Fibroblast of lung (primary cell): ENCODE data around the gene AKT2. TPM values are rescaled to one million over a fixed set of nuclear protein-coding genes. Genes with fewer than 3 reads are reported as not detected.

Experiments
- DNase-seq, 2 donors: peaks; one replicate each; pipeline versions ENCODE4 v3.0.0 to v3.0.0-alpha.2; 2010; ENCODE audit warnings: low read depth in 2 of 2
- H2AFZ ChIP-seq: 2 replicates; pipeline ENCODE4 v1.5.1; 2012; ENCODE audit warnings: low read length, control low read depth, inconsistent platforms
- H3K27ac ChIP-seq: 2 replicates; pipeline ENCODE4 v1.5.1; 2011; ENCODE audit warnings: low read length, control low read depth; ENCODE audit not compliant: insufficient read depth
- H3K27me3 ChIP-seq: 2 replicates; pipeline ENCODE4 v1.5.1; 2011; ENCODE audit warnings: mild to moderate bottlenecking, low read length; ENCODE audit not compliant: control insufficient read depth, insufficient read depth
- H3K36me3 ChIP-seq: 2 replicates; pipeline ENCODE4 v1.5.1; 2011; ENCODE audit warnings: low read length; ENCODE audit not compliant: control insufficient read depth, insufficient read depth
- H3K4me1 ChIP-seq: 2 replicates; pipeline ENCODE4 v1.5.1; 2011; ENCODE audit warnings: low read length; ENCODE audit not compliant: control insufficient read depth, insufficient read depth; ENCODE audit errors: extremely low read depth
- H3K4me2 ChIP-seq: 2 replicates; pipeline ENCODE4 v1.5.1; 2011; ENCODE audit warnings: low read length, control low read depth; ENCODE audit not compliant: insufficient read depth; ENCODE audit errors: extremely low read depth
- H3K4me3 ChIP-seq, 4 experiments: fragments of 200-600 bp in 1 of 4; sonication (generic) in 1 of 4; replicated peaks in 1 of 4; 2 replicates each; pipeline ENCODE4 v1.5.1; 2011 to 2016; ENCODE audit warnings: low read length in 4 of 4, low read depth in 3 of 4, mild to moderate bottlenecking in 3 of 4, control low read depth in 2 of 4, inconsistent platforms in 1 of 4, mixed read lengths in 1 of 4; ENCODE audit not compliant: insufficient read depth in 1 of 4; ENCODE audit errors: control extremely low read depth in 1 of 4
- H3K79me2 ChIP-seq: 2 replicates; pipeline ENCODE4 v1.5.1; 2012; ENCODE audit warnings: mild to moderate bottlenecking, low read length, inconsistent platforms; ENCODE audit not compliant: control insufficient read depth, insufficient read depth
- H3K9ac ChIP-seq: 2 replicates; pipeline ENCODE4 v1.5.1; 2011; ENCODE audit warnings: mild to moderate bottlenecking, low read length, control low read depth; ENCODE audit not compliant: insufficient read depth
- H3K9me3 ChIP-seq: 2 replicates; pipeline ENCODE4 v1.5.1; 2012; ENCODE audit warnings: low read depth, low read length; ENCODE audit not compliant: control insufficient read depth, insufficient read depth
- H4K20me1 ChIP-seq: 2 replicates; pipeline ENCODE4 v1.5.1; 2011; ENCODE audit warnings: low read length; ENCODE audit not compliant: control insufficient read depth, insufficient read depth; ENCODE audit errors: extremely low read depth
- EZH2 ChIP-seq: IDR thresholded peaks from 2 replicates; pipeline ENCODE4 v1.5.1; 2012; ENCODE audit warnings: low read length, control low read depth, mild to moderate bottlenecking; ENCODE audit errors: missing control alignments
- polyA plus RNA-seq, 2 donors: library from polyadenylated mRNA; depleted of rRNA in 1 of 2; stranded (reverse) in 1 of 2; unstranded in 1 of 2; fragments of >200 nt; gene quantifications; 2 replicates each; pipeline ENCODE4 v1.2.1, GENCODE V29; 2011 to 2012; ENCODE audit warnings: missing spikeins in 1 of 2
- total RNA-seq: library from RNA; depleted of rRNA; stranded (reverse); fragments of >200 nt; gene quantifications from 2 replicates; pipeline ENCODE4 v1.2.1, GENCODE V29; 2014
- TF ChIP-seq, protein P1 (sequence below), 2 donors: IDR thresholded peaks in 1 of 2; conservative IDR thresholded peaks in 1 of 2; 1 replicate in 1 of 2; 2 replicates in 1 of 2; pipeline ENCODE4 v1.5.1; 2011 to 2012; ENCODE audit warnings: low read length in 2 of 2, control low read depth in 1 of 2, inconsistent platforms in 1 of 2, low read depth in 1 of 2, mild to moderate bottlenecking in 1 of 2

Gene AKT2
- total and polyA plus RNA-seq, 2 donors (not counting 1 experiment from before 2014, with no cell fraction given), result 76.0 to 81.5 TPM

DNA sequence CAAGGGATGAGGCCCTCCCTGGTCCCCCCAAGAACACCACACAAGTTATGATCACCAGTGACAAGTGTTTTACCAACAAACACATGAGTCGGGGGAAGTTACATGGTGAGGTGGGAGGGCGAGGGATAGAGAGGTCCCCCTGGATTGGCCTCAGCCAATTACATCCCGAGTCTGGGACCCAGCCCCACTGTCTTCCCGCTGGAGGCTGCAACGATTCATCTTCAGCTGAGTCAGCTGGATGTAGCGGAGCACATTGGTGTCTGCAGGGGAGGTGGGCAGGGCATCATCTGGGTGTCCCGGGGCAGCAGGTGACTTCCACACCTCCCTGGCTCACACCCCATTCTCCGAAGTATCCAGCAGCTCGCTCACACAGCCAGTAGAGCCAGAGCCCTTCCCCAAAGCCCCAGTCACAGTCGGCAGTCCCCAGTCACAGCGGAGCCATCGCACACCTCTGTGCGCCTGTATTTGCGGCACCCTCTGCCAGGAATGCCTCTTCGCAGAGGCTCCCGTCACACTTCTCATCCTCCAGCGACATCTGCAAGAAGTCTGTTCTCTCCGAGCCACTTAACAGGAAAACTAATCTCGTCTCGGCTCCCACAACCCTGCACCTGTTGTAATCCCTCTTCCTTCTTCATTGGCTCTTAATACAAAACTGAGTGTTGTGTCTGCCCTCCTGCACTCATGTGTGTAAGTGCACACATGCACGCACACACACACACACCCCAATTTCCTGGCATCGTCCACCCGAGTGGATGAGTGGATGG lies 69.0 kb downstream of the AKT2 start:
- H3K4me2 ChIP-seq, result no peak overlapping the region
- H3K9ac ChIP-seq, result no peak overlapping the region
- no peaks in the 10 kb centered on the region for H3K79me2 ChIP-seq
- H3K9me3 ChIP-seq, result no peaks in the 10 kb centered on the region
- no peak for DNase-seq
- no peaks in the 10 kb centered on the region for H3K36me3 ChIP-seq
- H3K27ac ChIP-seq, result no peak overlapping the region
- no peak overlapping the region for H3K4me3 ChIP-seq
- peak; percentile 35 for TF ChIP-seq EZH2
- TF ChIP-seq, protein P1, sequence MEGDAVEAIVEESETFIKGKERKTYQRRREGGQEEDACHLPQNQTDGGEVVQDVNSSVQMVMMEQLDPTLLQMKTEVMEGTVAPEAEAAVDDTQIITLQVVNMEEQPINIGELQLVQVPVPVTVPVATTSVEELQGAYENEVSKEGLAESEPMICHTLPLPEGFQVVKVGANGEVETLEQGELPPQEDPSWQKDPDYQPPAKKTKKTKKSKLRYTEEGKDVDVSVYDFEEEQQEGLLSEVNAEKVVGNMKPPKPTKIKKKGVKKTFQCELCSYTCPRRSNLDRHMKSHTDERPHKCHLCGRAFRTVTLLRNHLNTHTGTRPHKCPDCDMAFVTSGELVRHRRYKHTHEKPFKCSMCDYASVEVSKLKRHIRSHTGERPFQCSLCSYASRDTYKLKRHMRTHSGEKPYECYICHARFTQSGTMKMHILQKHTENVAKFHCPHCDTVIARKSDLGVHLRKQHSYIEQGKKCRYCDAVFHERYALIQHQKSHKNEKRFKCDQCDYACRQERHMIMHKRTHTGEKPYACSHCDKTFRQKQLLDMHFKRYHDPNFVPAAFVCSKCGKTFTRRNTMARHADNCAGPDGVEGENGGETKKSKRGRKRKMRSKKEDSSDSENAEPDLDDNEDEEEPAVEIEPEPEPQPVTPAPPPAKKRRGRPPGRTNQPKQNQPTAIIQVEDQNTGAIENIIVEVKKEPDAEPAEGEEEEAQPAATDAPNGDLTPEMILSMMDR (conservative IDR thresholded peaks at IDR 0.05 in 1 of 2, IDR thresholded peaks at IDR 0.05 in 1 of 2; ENCODE audit: low read depth in 1 of 2, low read length in 2 of 2), result no peak
- no peaks in the 10 kb centered on the region for H4K20me1 ChIP-seq
- H3K27me3 ChIP-seq, result peaks cover 16% of the 10 kb centered on the region
- H3K4me1 ChIP-seq, result peaks cover 4% of the 10 kb centered on the region
- H2AFZ ChIP-seq, result no peak overlapping the region

DNA sequence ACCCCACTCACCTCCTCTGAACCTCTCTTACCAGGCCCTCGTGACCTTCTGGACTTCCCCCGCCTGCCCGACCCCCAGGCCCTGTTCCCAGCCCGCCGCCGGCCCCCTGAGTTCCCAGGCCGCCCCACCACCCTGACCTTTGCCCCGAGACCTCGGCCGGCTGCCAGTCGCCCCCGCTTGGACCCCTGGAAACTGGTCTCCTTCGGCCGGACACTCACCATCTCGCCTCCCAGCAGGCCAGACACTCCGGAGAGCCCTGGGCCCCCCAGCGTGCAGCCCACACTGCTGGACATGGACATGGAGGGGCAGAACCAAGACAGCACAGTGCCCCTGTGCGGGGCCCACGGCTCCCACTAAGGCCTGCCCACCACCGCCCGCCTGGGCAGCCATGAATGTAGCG lies 70.2 kb downstream of the AKT2 start:
- TF ChIP-seq, protein P1 (conservative IDR thresholded peaks at IDR 0.05 in 1 of 2, IDR thresholded peaks at IDR 0.05 in 1 of 2; ENCODE audit: low read depth in 1 of 2, low read length in 2 of 2), result no peak
- no peak for TF ChIP-seq EZH2
- no peaks in the 10 kb centered on the region for H4K20me1 ChIP-seq
- no peak overlapping the region for H2AFZ ChIP-seq
- no peak for DNase-seq
- H3K36me3 ChIP-seq, result no peaks in the 10 kb centered on the region
- H3K4me3 ChIP-seq, result no peak overlapping the region
- no peak overlapping the region for H3K27ac ChIP-seq
- no peaks in the 10 kb centered on the region for H3K79me2 ChIP-seq
- H3K4me1 ChIP-seq, result peaks cover 4% of the 10 kb centered on the region
- peaks cover 16% of the 10 kb centered on the region for H3K27me3 ChIP-seq
- no peak overlapping the region for H3K9ac ChIP-seq
- H3K9me3 ChIP-seq, result no peaks in the 10 kb centered on the region
- no peak overlapping the region for H3K4me2 ChIP-seq

DNA sequence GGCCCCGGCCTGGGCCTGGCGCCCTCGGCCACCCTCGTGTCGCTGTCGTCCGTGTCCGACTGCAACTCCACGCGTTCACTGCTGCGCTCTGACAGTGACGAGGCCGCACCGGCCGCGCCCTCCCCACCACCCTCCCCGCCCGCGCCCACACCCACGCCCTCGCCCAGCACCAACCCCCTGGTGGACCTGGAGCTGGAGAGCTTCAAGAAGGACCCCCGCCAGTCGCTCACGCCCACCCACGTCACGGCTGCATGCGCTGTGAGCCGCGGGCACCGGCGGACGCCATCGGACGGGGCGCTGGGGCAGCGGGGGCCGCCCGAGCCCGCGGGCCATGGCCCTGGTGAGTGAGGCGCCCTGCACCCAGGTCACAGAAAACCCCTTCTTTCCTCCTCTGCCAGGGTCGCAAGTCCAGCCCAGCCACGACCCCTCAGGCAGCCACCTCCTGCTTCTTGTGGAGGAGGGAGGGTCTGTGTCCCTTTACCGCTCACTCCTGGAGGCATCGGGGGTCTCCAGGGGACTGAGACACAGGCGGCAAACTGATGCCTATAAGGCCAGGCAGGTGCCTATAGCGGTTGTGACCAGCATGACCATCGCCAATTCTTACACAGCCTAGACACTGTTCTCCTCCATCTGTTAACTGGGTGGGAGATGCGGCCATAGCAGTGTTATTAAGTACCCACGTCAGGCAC lies 71.1 kb downstream of the AKT2 start:
- Histone ChIP-seq H2AFZ (no peak overlapping the region), H3K9ac (no peak overlapping the region), H3K9me3 (no peaks in the 10 kb centered on the region), H4K20me1 (no peaks in the 10 kb centered on the region), H3K79me2 (no peaks in the 10 kb centered on the region), H3K27ac (no peak overlapping the region), H3K4me1 (no peaks in the 10 kb centered on the region), H3K36me3 (no peaks in the 10 kb centered on the region), H3K4me3 (no peak overlapping the region), H3K4me2 (no peak overlapping the region), H3K27me3 (peaks cover 16% of the 10 kb centered on the region)
- DNase-seq, result no peak
- TF ChIP-seq EZH2, result no peak
- TF ChIP-seq, protein P1 (conservative IDR thresholded peaks at IDR 0.05 in 1 of 2, IDR thresholded peaks at IDR 0.05 in 1 of 2; ENCODE audit: low read depth in 1 of 2, low read length in 2 of 2), result no peak
